Sigmoid colon (tissue), 4 donors: Measurements from ENCODE around the gene IFIT1.

Source experiments
- EP300 ChIP-seq, 4 donors: sonication (generic); formaldehyde crosslinking; IDR thresholded peaks; one replicate each; pipeline ENCODE4 v1.6.1; 2017; ENCODE audit warnings: antibody characterized with exemption in 4 of 4
- POLR2A ChIP-seq, 2 donors: fragments of 450-650 bp; IDR thresholded peaks; one replicate each; pipeline ENCODE4 v1.6.1; 2016; ENCODE audit warnings: antibody characterized with exemption in 2 of 2, mild to moderate bottlenecking in 2 of 2, moderate library complexity in 2 of 2
- POLR2AphosphoS5 ChIP-seq, 4 donors: sonication (generic); formaldehyde crosslinking; IDR thresholded peaks; one replicate each; pipeline ENCODE4 v1.6.1; 2017; ENCODE audit warnings: antibody characterized with exemption in 4 of 4
- TF ChIP-seq, protein P1 (sequence below), 4 experiments: fragments of 450-650 bp in 3 of 4; fragments of 200-600 bp in 1 of 4; IDR thresholded peaks; one replicate each; pipeline ENCODE4 v1.5.1; 2016 to 2019; ENCODE audit warnings: antibody characterized with exemption in 4 of 4, mild to moderate bottlenecking in 3 of 4, moderate library complexity in 2 of 4

- TF ChIP-seq, protein P1, sequence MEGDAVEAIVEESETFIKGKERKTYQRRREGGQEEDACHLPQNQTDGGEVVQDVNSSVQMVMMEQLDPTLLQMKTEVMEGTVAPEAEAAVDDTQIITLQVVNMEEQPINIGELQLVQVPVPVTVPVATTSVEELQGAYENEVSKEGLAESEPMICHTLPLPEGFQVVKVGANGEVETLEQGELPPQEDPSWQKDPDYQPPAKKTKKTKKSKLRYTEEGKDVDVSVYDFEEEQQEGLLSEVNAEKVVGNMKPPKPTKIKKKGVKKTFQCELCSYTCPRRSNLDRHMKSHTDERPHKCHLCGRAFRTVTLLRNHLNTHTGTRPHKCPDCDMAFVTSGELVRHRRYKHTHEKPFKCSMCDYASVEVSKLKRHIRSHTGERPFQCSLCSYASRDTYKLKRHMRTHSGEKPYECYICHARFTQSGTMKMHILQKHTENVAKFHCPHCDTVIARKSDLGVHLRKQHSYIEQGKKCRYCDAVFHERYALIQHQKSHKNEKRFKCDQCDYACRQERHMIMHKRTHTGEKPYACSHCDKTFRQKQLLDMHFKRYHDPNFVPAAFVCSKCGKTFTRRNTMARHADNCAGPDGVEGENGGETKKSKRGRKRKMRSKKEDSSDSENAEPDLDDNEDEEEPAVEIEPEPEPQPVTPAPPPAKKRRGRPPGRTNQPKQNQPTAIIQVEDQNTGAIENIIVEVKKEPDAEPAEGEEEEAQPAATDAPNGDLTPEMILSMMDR (IDR thresholded peaks at IDR 0.05) = no peak
- TF ChIP-seq POLR2AphosphoS5 (IDR thresholded peaks at IDR 0.05) (no peak), POLR2A (IDR thresholded peaks at IDR 0.05) (no peak), EP300 (IDR thresholded peaks at IDR 0.05) (no peak)
These were observed 5.8 kb downstream of the IFIT1 start for GRCh38 chr10:89398003-89398749.
